Stimulated activated CD4-positive, alpha-beta T cell treated with anti-CD3 and anti-CD28 coated beads, Interleukin-2, amount 100 ng/mL, for 48 hours (primary cell): ENCODE measurements around the gene ZNF205.
"Not testable (repeated sequence)": the region's sequence is repeated elsewhere in the genome, so short reads cannot be mapped to it uniquely, and the experiment has no call there.

Experiments used
- DNase-seq, 2 donors: peaks; one replicate each; pipeline ENCODE4 v3.0.0-alpha.2; 2020

The ZNF205 gene

GRCh38 chr16:3135126-3135715, 22.8 kb downstream of the ZNF205 start:
- no peak for DNase-seq

- DNase-seq, result no peak
These were observed 24.9 kb downstream of the ZNF205 start for GRCh38 chr16:3137267-3137666.

DNA sequence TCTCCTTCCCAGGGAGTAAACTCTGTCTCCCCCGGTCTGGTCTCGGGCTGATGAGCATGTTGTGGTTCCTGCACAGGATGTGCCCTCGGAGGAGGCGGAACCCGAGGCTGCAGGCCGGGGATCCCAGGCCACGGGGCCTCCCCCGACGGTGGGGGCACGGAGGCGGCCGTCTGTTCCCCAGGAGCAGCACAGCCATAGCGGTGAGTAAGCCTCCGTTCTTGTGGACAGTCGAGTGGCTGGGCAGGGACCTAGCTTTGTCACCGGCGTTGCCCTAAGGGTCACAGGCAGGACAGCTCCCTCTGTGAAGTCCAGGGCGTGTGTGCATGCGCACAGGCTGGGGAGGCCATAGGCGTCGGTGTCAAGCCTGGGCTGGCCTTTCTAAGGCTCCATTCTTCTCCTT, 26.0 kb downstream of the ZNF205 start:
- no peak for DNase-seq

- no peak for DNase-seq
These were observed 26.5 kb downstream of the ZNF205 start for GRCh38 chr16:3138823-3139426.

- DNase-seq, result not testable (repeated sequence)
These were observed 27.2 kb downstream of the ZNF205 start for GRCh38 chr16:3139561-3139960.

GRCh38 chr16:3140603-3141427, 28.4 kb downstream of the ZNF205 start:
- DNase-seq, result no peak

- no peak for DNase-seq
These were observed 29.5 kb downstream of the ZNF205 start for GRCh38 chr16:3141781-3142311.

- no peak for DNase-seq
These were observed 29.9 kb downstream of the ZNF205 start for GRCh38 chr16:3142327-3142726.

- no peak for DNase-seq
These were observed 30.4 kb downstream of the ZNF205 start for GRCh38 chr16:3142770-3143169.

DNA sequence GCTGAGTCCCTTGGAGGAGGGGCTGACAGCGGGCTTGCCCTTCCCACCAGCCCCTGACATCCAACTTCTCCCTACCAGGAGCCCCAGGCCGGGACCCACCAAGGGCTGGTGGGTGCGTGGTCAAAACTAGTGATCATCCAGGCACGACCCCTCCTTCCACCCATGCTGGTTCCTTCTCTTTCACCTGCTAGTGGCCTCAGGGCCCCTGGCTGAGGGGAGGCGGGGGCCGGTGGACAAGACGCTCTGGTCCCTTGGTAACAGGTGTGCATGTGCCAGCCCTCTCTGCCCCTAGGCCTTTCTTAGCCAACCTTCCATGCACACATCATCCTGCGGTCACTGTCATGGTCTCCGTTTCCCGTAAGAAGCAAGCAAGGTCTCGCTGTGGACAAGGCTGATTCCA, 30.8 kb downstream of the ZNF205 start:
- no peak for DNase-seq

DNA sequence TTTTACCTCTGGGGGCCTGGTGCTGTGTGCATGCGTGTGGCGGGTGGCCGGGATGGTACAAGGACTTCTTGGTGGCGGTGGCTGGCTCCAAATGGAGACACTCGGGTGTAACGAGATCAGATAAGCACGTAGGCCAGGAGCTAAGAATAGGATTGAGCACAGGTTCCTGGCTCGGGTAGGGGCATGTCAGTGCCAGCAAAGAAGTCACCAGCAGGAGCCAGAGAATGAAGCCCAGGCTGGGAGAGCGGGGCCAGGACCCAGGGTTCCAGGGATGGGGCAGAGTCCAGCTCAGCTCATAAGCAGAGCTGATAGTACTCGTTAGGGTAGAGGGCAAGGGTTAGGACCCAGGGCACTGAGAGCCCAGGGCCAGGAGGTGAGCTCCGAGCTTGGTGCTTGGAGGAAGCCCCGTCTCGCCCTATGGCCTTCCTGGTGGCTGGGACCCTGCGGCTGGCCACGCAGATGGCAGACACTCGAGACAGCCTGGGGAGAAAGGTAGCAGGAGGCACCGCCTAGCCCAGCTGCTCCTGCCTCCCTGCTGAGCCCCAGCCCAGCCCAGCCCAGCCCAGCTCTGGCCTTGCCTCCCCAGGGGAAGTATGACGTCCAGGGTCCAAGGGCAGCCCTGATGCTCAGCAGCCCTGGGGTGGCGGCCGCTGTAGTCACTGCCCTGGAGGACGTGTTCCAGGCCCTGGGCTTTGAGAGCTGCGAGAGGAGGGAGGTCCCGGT, 31.4 kb downstream of the ZNF205 start:
- DNase-seq, result no peak

GRCh38 chr16:3144321-3144983, 32.1 kb downstream of the ZNF205 start:
- DNase-seq, result no peak

DNA sequence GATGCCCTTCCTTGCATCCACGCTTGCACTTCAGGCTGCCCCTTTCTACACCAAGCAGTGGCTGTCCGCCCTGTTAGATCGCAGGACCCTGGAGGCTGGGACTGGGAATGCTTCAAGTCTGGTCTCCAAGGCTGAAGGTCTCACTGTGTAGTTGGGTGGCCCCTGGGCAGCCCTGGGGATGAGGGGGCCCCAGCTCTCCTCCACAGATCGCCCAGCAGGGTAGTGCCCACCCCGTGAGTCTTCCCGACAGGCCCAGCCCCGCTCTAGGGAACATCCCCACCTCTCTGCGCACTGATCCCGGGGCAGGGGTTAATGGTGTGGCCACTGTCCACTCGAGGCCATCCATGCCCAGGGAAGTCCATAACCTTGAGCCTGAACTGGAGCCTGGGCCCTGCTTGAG, 32.8 kb downstream of the ZNF205 start:
- DNase-seq, result no peak

DNA sequence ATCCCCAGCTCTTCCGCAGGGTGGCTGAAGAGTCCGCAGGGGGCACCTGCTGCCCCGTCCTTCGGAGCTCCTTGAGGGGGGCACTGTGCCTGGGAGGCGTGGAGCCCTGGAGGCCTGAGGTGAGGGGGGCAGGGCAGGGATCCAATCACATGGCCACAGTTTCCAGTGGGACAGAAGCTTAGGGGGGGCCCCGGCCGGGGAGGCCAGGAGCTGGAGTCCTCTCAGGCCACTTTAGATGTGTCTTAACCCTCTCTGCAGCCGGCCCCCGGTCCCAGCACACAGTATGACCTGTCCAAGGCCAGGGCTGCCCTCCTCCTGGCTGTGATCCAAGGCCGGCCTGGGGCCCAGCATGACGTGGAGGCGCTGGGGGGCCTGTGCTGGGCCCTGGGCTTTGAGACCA, 33.3 kb downstream of the ZNF205 start:
- no peak for DNase-seq

DNA sequence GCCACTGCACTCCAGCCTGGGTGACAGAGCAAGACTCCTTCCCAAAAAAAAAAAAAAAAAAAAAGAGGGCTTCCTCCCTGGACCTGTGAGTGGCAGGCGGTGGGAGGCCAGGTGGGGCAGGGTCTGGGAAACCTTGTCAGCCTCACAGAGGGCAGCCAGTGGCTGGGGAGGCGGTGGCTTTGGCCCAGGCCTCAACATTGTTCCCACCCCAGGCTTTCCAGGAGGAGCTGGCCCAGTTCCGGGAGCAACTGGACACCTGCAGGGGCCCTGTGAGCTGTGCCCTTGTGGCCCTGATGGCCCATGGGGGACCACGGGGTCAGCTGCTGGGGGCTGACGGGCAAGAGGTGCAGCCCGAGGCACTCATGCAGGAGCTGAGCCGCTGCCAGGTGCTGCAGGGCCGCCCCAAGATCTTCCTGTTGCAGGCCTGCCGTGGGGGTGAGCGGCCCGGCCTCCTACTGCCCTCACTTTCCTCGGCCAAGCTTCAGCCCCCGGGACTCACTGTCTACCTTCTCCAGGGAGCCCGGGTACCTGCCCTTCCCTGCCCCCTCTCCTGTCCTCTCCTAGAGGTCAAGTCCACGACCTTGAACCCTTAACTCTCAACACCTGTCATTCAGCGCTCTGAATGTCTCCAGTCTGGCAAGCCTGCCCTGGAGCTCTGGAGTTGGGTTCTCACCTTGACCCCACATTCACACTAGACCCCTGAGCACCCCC, 34.8 kb downstream of the ZNF205 start:
- DNase-seq, result no peak

DNA sequence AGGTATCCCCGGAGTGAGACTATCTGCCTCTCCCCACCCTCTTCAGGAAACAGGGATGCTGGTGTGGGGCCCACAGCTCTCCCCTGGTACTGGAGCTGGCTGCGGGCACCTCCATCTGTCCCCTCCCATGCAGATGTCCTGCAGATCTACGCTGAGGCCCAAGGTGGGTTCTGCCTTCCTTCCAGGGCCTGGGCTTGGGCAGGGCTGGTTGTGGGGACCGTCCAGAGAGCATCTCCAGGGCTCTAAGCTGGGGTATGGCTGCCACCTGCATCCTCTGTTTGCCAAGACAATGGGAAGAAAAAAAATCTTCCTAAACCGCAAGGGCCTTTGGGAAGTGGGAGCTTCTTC, 35.3 kb downstream of the ZNF205 start:
- no peak for DNase-seq

GRCh38 chr16:3148256-3149192, 36.1 kb downstream of the ZNF205 start:
- DNase-seq, result no peak

- no peak for DNase-seq
These were observed 36.8 kb downstream of the ZNF205 start for GRCh38 chr16:3149193-3149530.

GRCh38 chr16:3149630-3150345, 37.4 kb downstream of the ZNF205 start:
- DNase-seq, result peak; percentile 50 to 54
